OCI-LY1 (cell line): ENCODE measurements around the gene RDH14.

ENCODE experiments used
- EZH2 ChIP-seq: fragments of 200-600 bp; sonication (generic), shearing (Covaris generic); IDR thresholded peaks from 2 replicates; pipeline ENCODE4 v1.8.0; 2017; ENCODE audit warnings: borderline replicate concordance, mixed run types, mild to moderate bottlenecking, antibody characterized with exemption, low read length, moderate library complexity, mixed read lengths
- TF ChIP-seq, protein P1 (sequence below): fragments of 200-600 bp; sonication (generic), shearing (Covaris generic); IDR thresholded peaks from 2 replicates; pipeline ENCODE4 v1.5.1; 2017; ENCODE audit warnings: mild to moderate bottlenecking, antibody characterized with exemption, low read length, moderate library complexity, mixed read lengths

DNA sequence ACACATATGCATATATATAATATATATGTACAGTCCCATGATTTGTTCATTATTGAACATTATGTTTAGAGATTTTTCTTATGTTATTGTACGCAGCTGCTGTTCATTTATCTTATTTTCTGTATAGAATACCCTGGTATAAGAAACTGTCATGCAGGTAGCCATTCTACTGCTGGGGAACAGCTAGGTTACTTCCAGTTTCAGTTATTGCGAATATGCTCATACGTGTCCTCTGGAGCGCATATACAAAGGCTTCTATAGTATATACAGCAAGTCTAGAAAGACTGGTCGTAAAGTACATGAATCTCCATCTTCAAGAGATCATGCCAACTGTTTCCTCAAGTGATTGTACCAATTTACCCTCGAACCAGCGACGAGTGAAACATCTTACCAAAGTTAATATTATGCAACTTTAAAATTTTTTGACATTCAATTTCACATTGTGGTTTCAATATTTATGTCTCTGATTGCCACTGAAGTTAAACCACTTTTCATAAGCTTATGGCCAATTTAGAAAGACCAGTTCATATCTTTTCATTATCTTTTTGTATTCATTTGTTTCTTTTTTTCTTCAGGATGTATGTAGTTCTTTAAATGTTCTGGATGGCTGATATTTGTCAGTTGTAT lies 53.5 kb downstream of the RDH14 start:
- TF ChIP-seq EZH2, result no peak
- TF ChIP-seq, protein P1, sequence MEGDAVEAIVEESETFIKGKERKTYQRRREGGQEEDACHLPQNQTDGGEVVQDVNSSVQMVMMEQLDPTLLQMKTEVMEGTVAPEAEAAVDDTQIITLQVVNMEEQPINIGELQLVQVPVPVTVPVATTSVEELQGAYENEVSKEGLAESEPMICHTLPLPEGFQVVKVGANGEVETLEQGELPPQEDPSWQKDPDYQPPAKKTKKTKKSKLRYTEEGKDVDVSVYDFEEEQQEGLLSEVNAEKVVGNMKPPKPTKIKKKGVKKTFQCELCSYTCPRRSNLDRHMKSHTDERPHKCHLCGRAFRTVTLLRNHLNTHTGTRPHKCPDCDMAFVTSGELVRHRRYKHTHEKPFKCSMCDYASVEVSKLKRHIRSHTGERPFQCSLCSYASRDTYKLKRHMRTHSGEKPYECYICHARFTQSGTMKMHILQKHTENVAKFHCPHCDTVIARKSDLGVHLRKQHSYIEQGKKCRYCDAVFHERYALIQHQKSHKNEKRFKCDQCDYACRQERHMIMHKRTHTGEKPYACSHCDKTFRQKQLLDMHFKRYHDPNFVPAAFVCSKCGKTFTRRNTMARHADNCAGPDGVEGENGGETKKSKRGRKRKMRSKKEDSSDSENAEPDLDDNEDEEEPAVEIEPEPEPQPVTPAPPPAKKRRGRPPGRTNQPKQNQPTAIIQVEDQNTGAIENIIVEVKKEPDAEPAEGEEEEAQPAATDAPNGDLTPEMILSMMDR, result no peak
